NCI-H526 treated with DMSO at 0.1 percent for 48 hours (cell line): ENCODE measurements around the gene CADM2.
"Not testable (repeated sequence)": the region's sequence is repeated elsewhere in the genome, so short reads cannot be mapped to it uniquely, and the experiment has no call there.

ENCODE experiments used
- DNase-seq: peaks from one replicate; lab custom pipeline; 2025; lab: John Stamatoyannopoulos, UW

CADM2 gene

GRCh38 chr3:85672761-85673160, 714.0 kb downstream of the CADM2 start:
- DNase-seq = no peak

DNA sequence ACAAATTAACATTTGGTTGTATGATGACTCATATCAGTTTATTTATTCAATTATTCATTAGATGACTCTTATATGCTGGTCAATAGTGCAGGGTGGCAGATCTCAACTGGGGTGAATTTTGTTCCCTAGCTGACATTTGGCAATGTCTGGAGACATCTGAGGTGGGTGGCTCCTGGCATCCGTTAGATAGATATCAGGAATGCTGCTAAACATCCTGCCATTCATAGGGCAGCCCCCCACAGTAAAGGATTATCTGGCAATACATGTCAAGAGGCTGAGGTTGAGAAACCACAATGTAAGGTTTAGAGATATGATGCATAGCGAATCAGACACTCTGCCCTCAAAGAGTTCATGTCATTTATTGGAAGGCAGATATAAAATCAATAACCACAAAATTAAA, 719.9 kb downstream of the CADM2 start:
- no peak for DNase-seq

GRCh38 chr3:85681906-85682305, 723.1 kb downstream of the CADM2 start:
- no peak for DNase-seq

- no peak for DNase-seq
These were observed 732.4 kb downstream of the CADM2 start for GRCh38 chr3:85691196-85691595.

- DNase-seq = no peak
These were observed 738.4 kb downstream of the CADM2 start for GRCh38 chr3:85697156-85697555.

DNA sequence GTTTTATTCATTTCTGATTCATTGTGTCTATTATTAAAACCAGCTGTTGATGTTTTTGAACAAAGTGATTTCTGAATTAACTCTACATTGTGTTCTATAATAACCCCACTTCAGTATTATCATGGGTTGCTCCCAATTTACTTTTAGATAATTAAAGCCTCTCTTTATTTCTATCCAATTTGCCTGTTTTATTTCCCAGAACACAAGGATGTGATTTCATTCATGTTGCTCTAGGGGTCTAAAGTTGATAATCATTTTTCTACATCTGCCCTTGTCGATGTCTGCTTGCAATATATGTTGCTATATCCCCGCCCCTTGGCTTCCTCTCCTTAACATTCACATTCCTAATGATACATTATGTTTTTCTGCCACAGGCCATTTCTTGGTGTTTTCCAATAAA, 747.3 kb downstream of the CADM2 start:
- DNase-seq = no peak

GRCh38 chr3:85708325-85708724, 749.5 kb downstream of the CADM2 start:
- not testable (repeated sequence) for DNase-seq

- peak; percentile 54 for DNase-seq
These were observed 750.6 kb downstream of the CADM2 start for GRCh38 chr3:85709346-85709892.

- DNase-seq = no peak
These were observed 751.7 kb downstream of the CADM2 start for GRCh38 chr3:85710490-85710889.

DNA sequence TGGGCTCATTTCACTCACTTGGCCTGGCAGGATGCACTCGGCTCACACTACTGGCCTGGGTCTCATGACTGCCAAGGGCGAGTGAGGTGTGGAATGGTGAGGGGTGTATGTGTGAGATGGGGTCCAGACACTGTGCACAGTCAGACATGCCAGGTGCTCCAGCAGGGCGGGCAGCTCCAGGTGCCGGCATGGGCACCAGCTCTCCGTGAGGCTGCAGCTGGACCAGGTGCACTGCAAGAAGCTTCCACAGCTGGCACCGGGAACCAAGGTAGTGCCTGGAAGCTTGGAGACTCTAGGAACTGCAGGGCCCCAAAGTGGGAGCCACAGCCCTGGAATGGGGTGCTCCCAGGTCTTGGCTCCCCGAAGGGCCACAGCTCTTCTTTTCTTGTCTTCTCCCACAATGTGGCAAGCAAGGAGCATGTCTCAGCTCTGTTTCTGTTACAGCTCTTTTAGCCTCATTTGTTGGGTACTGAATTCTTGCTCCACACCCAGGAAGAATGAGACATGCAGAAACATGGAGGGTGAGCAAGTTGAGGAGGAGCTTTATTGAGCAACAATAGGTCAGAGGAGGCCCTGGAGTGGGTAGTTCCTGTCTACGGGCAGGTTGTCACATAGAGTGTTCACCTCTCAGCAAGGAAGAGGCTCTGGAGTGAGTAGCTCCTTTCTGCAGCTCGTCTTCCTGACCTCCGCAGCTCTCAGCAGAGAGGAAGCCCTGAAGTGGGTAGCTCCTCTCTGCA, 762.8 kb downstream of the CADM2 start:
- no peak for DNase-seq

GRCh38 chr3:85725809-85726208, 767.0 kb downstream of the CADM2 start:
- DNase-seq = no peak

DNA sequence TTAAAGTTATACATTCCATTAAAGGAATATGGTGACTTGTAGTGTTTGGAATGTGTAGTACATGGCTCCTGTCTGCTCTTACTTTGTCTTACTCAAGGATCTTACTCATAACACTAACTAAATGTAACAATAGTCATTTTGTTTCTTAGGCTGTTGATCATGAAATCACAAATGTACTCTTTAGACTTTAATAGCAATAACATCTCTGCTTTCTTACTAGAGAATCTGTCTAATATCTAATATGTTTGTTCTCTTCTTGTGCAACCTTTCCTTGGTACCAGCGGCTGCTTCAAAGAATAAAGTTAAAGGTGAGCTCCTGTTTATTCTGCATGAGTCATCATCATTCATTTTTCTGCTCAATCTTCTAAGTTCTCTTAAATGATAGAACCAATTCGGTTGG, 767.5 kb downstream of the CADM2 start:
- DNase-seq = no peak

GRCh38 chr3:85737846-85738245, 779.1 kb downstream of the CADM2 start:
- no peak for DNase-seq

DNA sequence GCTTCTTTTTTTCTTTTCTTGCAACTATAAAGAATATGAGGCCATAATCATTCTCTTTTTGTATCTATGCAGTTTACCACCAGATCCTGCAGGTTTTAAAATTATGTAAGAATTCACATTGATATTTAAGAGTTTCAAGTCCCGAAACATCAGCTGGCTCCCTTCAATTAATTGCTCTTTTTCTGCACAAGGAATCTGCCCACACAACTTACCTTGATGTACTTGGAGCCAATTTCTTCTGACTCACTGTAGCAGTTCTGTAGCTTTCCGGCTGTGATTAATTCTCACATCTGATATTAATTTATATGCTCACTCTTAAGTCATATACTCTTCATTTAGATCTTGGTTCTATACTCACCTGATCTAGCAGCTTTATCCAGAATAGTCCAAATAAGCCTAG, 781.8 kb downstream of the CADM2 start:
- DNase-seq = no peak

GRCh38 chr3:85758442-85758841, 799.7 kb downstream of the CADM2 start:
- no peak for DNase-seq

- DNase-seq = no peak
These were observed 801.6 kb downstream of the CADM2 start for GRCh38 chr3:85760342-85760741.

- no peak for DNase-seq
These were observed 822.0 kb downstream of the CADM2 start for GRCh38 chr3:85780806-85781205.

DNA sequence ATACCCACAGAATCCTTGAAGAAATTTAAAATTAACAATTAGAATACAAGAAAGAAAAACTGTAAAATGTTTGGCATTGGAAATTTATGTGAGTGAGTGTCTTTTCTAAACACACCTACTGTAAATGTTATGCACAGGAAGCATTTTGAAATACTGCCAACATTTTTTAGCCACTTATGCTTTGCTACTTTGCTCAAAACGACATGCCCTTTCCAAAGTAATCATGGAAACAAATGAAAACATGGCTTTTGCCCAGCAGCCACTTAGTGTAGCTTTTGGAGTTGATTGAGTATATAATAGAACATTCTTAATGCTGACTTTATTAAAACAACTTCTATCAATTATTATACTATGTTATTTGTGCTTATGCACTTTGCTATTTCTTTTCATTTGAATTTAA, 823.0 kb downstream of the CADM2 start:
- DNase-seq = no peak

DNA sequence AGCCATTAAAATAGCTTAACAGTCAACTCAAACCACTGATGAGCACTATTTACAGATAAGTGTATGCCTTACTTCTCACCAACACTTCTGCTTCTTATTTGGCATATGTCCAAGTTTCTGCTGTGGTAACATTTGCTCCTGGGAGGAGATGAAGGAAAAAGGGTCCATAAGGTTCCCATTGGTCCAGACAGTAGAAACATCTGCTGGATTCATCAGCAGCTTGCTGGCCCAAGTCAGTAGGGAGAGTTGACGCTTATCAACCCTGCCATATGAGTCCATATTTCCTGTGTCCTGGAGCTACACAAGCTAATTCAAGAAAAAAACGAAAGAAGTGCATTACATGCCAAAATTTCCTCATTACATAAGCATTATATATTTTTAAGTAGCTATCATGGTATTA, 824.5 kb downstream of the CADM2 start:
- DNase-seq = no peak

DNA sequence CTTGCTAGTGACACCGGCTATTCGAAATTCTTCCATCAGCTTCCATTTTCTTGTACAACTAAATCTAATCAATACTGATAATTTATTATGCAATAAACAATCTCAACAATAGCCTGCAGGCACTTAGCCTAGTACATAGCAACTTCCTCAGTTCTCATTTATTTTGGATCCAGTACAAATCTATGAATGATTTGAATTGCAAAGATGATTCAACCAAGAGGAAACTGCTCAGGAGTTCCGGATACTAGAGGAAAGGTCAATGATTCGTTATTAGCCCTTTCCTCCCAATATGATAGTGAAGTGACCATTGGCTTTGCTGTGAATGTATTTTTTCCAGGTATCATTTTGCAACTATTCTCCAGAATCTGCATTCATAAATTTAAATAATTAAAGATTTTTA, 827.0 kb downstream of the CADM2 start:
- no peak for DNase-seq

GRCh38 chr3:85790445-85791030, 831.7 kb downstream of the CADM2 start:
- DNase-seq = no peak

GRCh38 chr3:85796140-85796539, 837.4 kb downstream of the CADM2 start:
- no peak for DNase-seq

DNA sequence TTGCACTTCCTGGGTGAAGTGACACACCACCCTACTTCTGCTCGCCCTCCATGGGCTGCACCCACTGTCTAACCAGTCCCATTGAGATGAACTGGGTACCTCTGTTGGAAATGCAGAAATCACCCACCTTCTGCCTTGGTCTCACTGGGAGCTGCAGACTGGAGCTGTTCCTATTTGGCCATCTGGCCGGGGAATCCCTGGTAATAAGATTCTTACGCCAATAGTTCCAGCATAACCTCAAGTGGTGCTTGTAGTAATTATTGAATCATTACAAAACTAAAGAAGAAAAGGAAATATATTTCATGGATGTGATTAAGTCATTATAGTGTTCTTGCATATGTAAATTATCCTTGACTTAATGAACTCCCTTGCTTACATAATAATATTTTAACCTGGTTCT, 841.9 kb downstream of the CADM2 start:
- DNase-seq = no peak

GRCh38 chr3:85801955-85802354, 843.2 kb downstream of the CADM2 start:
- peak; percentile 10 for DNase-seq
